Measurements from ENCODE around the gene AFG3L2. TPM values are rescaled to one million over a fixed set of nuclear protein-coding genes. Genes with fewer than 3 reads are reported as not detected.

AFG3L2 gene
- total RNA-seq, 4 donors from 2014 or later, result 40.3 to 58.4 (median 44.1) TPM

- TF ChIP-seq CTCF (IDR thresholded peaks at IDR 0.05; ENCODE audit: low read depth), result no peak
Measured at GRCh38 chr18:12405066-12405465, 28.0 kb upstream of the AFG3L2 start.

- no peak for TF ChIP-seq CTCF (IDR thresholded peaks at IDR 0.05; ENCODE audit: low read depth)
Measured at GRCh38 chr18:12403601-12404506, 26.8 kb upstream of the AFG3L2 start.

- TF ChIP-seq CTCF (IDR thresholded peaks at IDR 0.05; ENCODE audit: low read depth), result no peak
Measured at GRCh38 chr18:12401881-12402280, 24.9 kb upstream of the AFG3L2 start.

- no peak for TF ChIP-seq CTCF (IDR thresholded peaks at IDR 0.05; ENCODE audit: low read depth)
Measured at GRCh38 chr18:12399231-12399630, 22.2 kb upstream of the AFG3L2 start.

GRCh38 chr18:12398625-12399024 is 21.6 kb upstream of the AFG3L2 start:
- TF ChIP-seq CTCF (IDR thresholded peaks at IDR 0.05; ENCODE audit: low read depth), result no peak

- no peak for TF ChIP-seq CTCF (IDR thresholded peaks at IDR 0.05; ENCODE audit: low read depth)
Measured at GRCh38 chr18:12397793-12398192, 20.8 kb upstream of the AFG3L2 start.

- TF ChIP-seq CTCF (IDR thresholded peaks at IDR 0.05; ENCODE audit: low read depth), result no peak
Measured at GRCh38 chr18:12397254-12397653, 20.2 kb upstream of the AFG3L2 start.
